ENCODE measurements around the gene MYLK2.

MYLK2 gene

DNA sequence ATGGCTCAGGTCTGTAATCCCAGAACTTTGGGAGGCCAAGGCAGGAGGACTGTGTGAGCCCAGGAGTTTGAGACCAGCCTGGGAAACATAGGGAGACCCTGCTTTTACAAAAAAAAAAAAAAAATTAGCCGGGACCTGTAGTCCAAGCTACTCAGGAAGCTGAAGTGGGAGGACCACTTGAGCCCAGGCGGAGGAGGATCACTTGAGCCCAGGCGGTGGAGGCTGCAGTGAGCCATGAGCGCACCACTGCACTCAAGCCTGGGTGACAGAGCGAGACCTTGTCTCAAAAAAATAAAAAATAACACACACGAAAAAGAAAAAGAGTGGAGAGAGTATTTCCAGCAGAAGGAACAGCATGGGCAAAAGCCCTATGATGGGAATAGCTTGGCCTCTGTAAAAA is 53.2 kb downstream of the MYLK2 start:
- DNase-seq (ENCODE audit: low read depth): no peak

DNA sequence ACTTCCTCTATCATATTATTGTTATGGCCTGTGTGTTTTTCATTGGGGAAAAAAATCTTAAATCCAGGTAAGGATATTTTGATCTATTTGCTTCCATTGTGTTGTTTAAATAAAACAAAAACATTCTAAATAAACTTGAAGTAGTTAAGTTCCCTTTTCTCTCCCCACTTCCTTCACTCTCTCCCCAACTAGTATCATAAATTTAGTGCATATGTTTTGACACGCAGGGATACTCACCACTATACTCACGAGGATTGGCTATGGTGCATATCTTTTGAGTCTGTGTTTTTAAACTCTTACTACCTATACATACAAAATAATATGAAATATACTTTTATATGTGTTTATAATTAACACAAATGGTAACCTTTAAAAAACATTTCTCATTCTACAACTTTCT is 56.5 kb downstream of the MYLK2 start:
- DNase-seq (ENCODE audit: low read depth): no peak

- DNase-seq (ENCODE audit: low read depth): no peak
Measured at GRCh38 chr20:31877684-31878083, 58.5 kb downstream of the MYLK2 start.

DNA sequence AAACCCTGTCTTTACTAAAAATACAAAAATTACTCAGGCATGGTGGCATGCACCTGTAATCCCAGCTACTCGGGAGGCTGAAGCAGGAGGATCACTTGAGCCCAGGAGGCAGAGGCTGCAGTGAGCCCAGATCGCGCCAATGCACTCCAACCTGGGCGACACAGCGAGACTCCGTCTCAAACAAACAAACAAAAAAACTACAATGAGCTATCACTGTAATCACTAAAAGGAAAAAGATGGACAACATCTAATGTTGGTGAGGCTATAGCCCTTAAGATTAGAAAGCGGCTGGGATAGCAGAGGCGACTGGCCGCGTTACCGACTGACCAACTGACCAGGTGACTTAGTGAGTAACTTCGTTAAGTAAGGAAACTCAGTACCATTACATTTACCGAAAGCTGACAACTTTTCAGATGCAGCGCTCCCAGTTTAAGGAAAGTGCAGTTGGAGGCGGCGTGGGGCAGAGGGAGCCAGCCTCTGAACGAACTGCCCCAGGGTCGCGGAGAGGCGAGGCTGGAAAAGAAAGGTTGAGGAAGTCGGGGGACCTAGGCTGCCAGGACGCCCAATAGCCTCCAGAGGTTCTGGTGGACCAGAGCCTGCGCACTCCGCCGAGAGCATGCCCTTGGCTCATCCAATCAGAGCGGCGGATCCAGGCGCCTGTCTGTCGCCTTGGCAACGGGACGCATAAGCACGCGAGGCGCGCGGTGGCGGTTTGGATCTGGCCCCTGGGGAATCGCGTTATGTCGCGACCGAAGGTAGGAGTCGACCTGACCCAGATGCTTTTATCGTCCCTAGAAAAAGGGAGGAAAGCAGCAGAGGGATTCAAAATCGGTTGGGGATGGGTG is 60.2 kb downstream of the MYLK2 start:
- DNase-seq (ENCODE audit: low read depth): peak; percentile 95

DNA sequence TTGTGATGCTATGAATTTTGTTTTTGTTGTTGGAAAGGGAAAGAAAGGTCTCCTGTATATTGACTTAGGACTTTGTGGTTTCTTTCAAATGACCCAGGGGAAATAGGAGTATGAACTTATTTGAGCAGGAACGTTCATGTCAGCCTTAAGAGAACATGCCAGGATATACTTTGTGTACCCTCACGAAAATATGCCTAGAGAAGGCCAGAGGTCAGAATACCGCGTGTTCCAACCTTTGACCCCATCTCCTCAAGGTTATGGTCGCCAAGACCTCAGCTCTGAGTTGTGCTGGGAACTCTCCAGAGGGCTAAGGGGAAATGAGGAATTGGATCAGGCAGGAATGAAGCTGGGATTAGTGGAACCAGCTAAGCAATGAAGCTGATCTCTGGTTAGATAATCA is 62.8 kb downstream of the MYLK2 start:
- DNase-seq (ENCODE audit: low read depth): no peak

DNA sequence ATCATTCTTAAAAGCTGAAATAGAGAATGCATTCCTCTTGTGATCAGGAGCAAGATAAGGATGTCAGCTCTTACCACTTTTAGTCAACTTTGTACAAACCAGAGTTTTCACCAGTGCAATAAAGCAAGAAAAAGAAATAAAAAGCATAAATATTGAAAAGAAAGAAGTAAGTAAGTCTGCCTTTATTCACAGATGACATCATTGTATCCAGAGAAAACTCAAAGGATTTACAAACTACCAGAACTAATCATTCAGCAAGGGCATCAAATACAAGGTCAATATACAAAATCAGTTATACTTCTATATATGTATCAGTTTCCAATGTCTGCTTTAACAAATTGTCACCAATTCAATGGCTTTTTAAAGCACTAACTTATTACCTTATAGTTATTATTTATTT is 64.7 kb downstream of the MYLK2 start:
- no peak for DNase-seq (ENCODE audit: low read depth)
